ENCODE data around the gene LEMD2. TPM values are rescaled to one million over a fixed set of nuclear protein-coding genes. Genes with fewer than 3 reads are reported as not detected.

LEMD2 gene
- total RNA-seq, 2 donors from 2014 or later = 57.4 to 77.2 TPM

DNA sequence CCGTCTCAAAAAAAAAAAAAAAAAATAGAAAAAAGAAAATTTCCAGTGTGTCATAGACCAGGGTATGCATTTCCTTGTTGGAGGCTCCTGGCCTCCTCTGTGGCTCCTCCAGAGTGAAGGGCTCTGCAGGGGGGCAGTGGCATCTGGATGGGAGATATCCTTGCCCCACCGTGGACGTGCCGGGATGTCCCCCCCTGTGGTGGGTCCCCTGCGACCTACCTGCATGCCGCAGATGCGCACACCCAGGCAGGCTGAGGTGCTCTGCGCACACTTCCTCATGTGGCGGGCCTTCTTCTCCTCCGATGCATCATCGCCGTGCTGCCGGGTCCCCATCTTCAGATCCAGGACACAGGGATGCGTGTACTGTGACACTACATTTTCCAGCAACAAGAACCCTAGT lies 63.7 kb downstream of the LEMD2 start:
- DNase-seq (ENCODE audit: low spot score) = no peak
- no peaks in the 10 kb centered on the region for H3K36me3 ChIP-seq
- ATAC-seq (ENCODE audit: insufficient number of reproducible peaks, low FRiP score, low read depth) = no peak

GRCh38 chr6:33724102-33725023 lies 64.6 kb downstream of the LEMD2 start:
- no peak for DNase-seq (ENCODE audit: low spot score)
- no peak for ATAC-seq (ENCODE audit: insufficient number of reproducible peaks, low FRiP score, low read depth)
- Histone ChIP-seq H3K9me3 (no peaks in the 10 kb centered on the region), H3K4me1 (ENCODE audit: control insufficient read depth in 1 of 2, low read depth in 2 of 2) (no peaks in the 10 kb centered on the region), H3K36me3 (no peaks in the 10 kb centered on the region), H3K27me3 (replicated peaks; ENCODE audit: insufficient read depth) (no peaks in the 10 kb centered on the region), H3K27ac (no peak overlapping the region), H3K4me3 (no peak overlapping the region)
- TF ChIP-seq, protein P1, sequence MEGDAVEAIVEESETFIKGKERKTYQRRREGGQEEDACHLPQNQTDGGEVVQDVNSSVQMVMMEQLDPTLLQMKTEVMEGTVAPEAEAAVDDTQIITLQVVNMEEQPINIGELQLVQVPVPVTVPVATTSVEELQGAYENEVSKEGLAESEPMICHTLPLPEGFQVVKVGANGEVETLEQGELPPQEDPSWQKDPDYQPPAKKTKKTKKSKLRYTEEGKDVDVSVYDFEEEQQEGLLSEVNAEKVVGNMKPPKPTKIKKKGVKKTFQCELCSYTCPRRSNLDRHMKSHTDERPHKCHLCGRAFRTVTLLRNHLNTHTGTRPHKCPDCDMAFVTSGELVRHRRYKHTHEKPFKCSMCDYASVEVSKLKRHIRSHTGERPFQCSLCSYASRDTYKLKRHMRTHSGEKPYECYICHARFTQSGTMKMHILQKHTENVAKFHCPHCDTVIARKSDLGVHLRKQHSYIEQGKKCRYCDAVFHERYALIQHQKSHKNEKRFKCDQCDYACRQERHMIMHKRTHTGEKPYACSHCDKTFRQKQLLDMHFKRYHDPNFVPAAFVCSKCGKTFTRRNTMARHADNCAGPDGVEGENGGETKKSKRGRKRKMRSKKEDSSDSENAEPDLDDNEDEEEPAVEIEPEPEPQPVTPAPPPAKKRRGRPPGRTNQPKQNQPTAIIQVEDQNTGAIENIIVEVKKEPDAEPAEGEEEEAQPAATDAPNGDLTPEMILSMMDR (IDR thresholded peaks at IDR 0.05) = no peak

More for the DNA sequence above, 63.7 kb downstream of the LEMD2 start:
- Histone ChIP-seq H3K4me3 (no peak overlapping the region), H3K4me1 (ENCODE audit: control insufficient read depth in 1 of 2, low read depth in 2 of 2) (no peaks in the 10 kb centered on the region), H3K27me3 (replicated peaks; ENCODE audit: insufficient read depth) (no peaks in the 10 kb centered on the region), H3K27ac (no peak overlapping the region), H3K9me3 (no peaks in the 10 kb centered on the region)
- TF ChIP-seq, protein P1 (IDR thresholded peaks at IDR 0.05) = no peak

- Histone ChIP-seq H3K27ac (no peak overlapping the region), H3K36me3 (no peaks in the 10 kb centered on the region), H3K27me3 (replicated peaks; ENCODE audit: insufficient read depth) (no peaks in the 10 kb centered on the region), H3K4me1 (ENCODE audit: control insufficient read depth in 1 of 2, low read depth in 2 of 2) (no peaks in the 10 kb centered on the region), H3K9me3 (no peaks in the 10 kb centered on the region), H3K4me3 (no peak overlapping the region)
- TF ChIP-seq, protein P1 (IDR thresholded peaks at IDR 0.05) = no peak
- DNase-seq (ENCODE audit: low spot score) = no peak
- no peak for ATAC-seq (ENCODE audit: insufficient number of reproducible peaks, low FRiP score, low read depth)
Observed at GRCh38 chr6:33723371-33724085, 65.4 kb downstream of the LEMD2 start.

DNA sequence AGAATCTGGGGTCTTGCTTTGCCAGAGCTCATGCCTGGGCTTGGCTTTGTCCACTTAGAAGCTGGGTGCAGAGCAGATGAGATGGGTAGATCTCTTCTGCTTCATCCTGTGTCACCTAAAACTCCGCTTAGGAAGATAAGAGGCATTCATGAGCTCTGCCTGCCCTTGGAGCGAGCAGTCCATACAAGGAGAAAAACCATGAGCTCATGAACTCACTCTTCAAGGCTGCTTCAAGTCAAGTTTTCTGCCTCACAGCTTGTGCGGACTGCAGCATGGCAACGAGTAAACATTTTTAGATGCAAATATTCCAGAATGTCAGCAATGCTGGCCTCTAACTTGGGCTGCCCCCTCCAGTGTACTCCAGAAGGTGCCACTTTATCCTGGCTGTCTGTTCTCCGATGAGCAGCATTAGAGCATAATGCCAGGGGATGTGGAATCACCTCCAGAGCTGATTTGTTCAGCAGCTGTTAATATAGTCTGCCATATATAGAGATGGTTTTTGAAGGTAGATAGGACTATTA lies 66.8 kb downstream of the LEMD2 start:
- ATAC-seq (ENCODE audit: insufficient number of reproducible peaks, low FRiP score, low read depth) (no peak), DNase-seq (ENCODE audit: low spot score) (no peak)
- H3K4me1 ChIP-seq (ENCODE audit: control insufficient read depth in 1 of 2, low read depth in 2 of 2) = peaks cover 3 to 6% of the 10 kb centered on the region in 2 donors
- TF ChIP-seq, protein P1 (IDR thresholded peaks at IDR 0.05) = no peak
- H3K9me3 ChIP-seq = no peaks in the 10 kb centered on the region
- no peak overlapping the region for H3K4me3 ChIP-seq
- no peaks in the 10 kb centered on the region for H3K27me3 ChIP-seq (replicated peaks; ENCODE audit: insufficient read depth)
- H3K36me3 ChIP-seq = no peaks in the 10 kb centered on the region
- H3K27ac ChIP-seq = no peak overlapping the region

DNA sequence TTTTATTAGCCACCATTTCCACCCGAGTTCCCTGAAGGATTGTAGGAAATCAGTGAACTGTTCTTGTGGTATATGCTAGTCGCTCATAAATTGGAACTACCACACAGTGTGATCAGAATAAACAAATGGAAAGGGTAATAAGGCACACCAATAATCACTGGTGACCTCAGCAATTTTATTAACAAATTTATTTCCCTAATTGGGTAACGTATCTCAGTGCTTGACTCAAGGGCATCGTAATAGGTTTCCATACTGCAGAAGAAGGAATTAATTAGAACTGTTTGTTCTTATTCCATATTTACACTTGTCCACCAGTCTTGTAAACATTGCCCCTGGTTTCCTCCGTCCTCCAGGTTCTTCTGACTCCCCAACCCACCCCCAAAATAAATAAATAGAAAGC lies 67.4 kb downstream of the LEMD2 start:
- Histone ChIP-seq H3K27ac (no peak overlapping the region), H3K36me3 (no peaks in the 10 kb centered on the region), H3K27me3 (replicated peaks; ENCODE audit: insufficient read depth) (no peaks in the 10 kb centered on the region), H3K9me3 (no peaks in the 10 kb centered on the region), H3K4me3 (no peak overlapping the region), H3K4me1 (ENCODE audit: control insufficient read depth in 1 of 2, low read depth in 2 of 2) (peaks cover 5 to 11% of the 10 kb centered on the region in 2 donors)
- ATAC-seq (ENCODE audit: insufficient number of reproducible peaks, low FRiP score, low read depth) (no peak), DNase-seq (ENCODE audit: low spot score) (no peak)
- TF ChIP-seq, protein P1 (IDR thresholded peaks at IDR 0.05) = no peak
